ENCODE data around the gene B3GNT9.

B3GNT9 gene

DNA sequence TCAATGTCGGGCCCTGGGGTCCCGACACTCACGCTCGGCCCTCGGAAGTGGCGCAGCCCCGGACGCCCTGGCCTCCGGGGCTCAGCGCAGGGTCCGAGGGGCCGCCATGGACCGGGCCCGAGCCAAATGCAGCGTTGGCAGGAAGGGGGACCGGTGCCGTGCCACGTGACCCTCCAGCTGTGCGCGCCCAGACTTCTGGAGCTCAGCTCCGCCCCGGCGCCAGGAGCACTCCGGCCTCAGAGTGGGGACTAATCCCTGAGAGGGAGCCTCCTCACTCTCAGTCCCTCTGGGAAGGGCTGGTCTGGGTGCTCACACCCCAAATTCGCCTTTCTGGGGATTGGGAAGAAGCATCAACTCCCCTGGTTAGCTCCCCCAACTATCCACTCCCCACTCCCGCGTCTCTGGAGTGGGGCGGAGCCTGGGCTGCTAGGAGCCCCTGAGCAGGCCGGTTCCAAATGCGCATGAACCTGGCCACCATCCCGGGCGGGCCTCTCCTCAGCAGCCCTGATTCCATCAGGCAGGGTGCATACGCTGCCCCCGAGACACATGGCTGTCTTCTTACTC lies at the start of gene B3GNT9:
Gene B3GNT9, minus strand, starts transcription at position 166 of the 564 bp plus-strand sequence. CDS start 513 bp downstream, outside the sequence.
- no peak for DNase-seq

- DNase-seq = no peak
Measured at GRCh38 chr16:67200491-67200890, 49.7 kb upstream of the B3GNT9 start.

DNA sequence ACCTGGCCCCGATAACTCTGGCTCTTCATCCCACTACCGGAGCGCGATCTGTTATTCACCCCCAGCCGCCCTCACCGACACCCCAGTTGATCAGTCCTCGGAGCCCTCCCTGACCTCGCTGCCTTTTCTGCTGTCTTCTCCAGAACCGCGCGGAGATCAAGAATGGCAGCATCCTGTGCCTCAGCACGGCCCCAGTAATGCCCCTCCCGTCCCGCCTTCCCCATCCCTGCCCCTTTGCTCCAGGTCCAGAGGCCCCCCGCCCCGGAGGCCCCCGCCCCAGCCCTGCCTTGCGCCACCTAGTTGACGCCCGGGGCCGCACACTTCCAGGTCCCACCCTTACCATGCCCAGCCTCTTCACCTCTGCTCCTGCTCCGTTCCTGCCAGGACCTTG lies 49.0 kb upstream of the B3GNT9 start:
- DNase-seq = no peak

DNA sequence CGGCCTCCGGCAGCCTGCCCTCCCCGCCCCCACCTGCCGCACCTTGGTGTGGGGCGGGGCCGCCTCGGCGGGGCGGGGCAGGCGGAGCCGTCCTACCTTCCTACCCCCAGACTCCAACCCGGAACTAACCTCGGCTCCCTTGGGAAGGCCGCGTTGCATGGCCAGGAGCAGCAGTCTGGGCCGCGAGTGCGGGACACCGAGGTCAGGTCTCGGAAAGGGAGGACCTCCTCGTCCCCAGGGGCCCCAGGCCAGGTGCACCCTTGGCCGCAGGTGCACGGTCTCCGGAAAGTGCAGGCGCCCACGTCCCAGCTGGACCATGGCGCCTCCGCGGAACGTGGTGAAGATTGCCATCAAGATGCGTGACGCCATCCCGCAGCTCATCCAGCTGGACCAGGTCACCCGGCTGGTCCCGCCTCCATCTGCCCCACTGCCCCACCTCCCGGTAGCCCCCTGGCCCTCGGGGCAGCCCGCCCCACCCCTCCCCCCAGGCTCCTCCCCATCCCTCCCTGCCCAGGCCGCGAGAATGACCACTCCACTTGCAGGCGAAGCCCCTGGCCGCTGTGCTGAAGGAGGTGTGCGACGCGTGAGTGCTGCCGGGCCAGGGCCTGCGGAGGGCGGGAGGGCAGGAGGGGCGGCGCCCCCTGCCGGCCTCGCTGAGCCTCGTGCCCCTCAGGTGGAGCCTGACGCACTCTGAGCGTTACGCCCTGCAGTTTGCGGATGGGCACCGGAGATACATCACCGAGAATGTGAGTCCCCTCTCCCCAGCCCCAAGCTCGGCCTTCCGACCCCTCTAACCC lies 48.4 kb upstream of the B3GNT9 start, which contains the start of gene ELMO3:
Gene ELMO3, plus strand, starts transcription at position 121 of the 797 bp plus-strand sequence. Its CDS starts 196 bp downstream, at position 317.
- no peak for DNase-seq

GRCh38 chr16:67198238-67198734 lies 47.5 kb upstream of the B3GNT9 start:
- DNase-seq = no peak

DNA sequence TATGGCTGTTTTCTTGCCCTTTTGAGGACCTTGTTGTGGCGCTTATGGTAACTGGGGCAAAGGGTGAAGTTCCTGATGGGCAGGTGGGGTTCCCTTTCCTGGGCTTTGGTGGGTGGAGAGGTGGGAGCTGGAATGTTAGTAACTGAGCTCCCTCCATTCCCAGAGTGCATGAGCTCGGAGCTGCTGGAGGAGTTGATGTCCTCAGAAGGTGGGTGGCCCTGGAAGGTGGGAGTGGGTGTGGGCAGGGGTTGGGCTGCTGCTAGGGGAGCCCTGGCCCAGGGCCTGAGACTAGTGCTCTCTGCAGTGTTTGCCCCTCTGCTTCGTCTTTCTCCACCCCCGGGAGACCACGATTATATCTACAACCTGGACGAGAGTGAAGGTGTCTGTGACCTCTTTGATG lies 46.9 kb upstream of the B3GNT9 start:
- DNase-seq = no peak

- no peak for DNase-seq
Measured at GRCh38 chr16:67196881-67197280, 46.1 kb upstream of the B3GNT9 start.

- no peak for DNase-seq
Measured at GRCh38 chr16:67195676-67196075, 44.9 kb upstream of the B3GNT9 start.

- no peak for DNase-seq
Measured at GRCh38 chr16:67194260-67194659, 43.5 kb upstream of the B3GNT9 start.

DNA sequence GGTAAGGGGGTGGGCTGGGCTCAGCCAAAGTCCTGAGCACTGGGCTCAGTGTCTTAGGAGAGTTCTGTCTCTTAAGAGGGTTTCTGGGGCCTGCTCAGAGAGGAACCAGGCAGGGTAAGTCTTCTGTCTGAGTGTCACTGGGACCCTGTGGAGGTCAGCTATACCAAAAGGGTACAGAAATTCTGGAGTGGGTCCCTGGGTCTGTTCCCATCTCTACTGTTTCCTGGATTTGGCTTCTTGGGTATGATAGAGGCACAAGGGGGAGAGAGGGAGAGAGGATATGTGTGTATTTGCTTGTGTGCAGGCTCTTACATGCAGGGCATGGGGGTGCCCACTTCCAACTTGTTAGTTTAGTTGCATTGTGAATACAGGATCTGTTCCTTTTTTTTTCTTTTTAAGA lies 42.7 kb upstream of the B3GNT9 start:
- no peak for DNase-seq

- DNase-seq = no peak
Measured at GRCh38 chr16:67192781-67193361, 42.1 kb upstream of the B3GNT9 start.

DNA sequence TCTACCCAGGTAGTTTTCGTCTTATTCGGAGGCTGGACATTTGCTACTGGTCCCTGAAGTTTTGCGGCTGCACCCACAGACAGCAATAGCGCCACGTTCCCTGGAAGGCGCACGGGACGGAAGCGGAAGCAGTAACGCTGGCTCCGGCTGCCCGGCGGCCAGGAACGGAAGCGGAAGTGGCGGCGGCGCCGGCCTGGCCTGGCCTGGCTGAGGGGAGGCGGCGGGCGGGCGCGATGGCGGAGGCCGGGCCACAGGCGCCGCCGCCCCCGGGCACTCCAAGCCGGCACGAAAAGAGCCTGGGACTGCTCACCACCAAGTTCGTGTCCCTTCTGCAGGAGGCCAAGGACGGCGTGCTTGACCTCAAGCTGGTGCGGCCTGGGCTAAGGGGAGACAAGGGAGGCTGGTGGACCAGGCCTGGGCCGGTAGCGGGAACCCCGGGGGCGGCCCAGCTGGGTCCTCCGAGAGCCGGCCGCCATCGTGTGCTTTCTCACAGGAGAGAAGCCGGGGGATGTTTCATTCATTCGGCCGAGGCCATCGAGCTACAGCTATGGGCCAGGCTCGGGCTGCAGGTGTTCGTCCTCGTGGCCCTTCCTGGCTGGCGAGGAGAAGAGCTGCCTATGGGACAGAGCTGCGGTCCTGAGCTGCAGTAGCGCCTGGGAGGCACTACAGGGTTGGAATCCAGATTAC lies 41.3 kb upstream of the B3GNT9 start, which contains the start of gene E2F4:
Gene E2F4, plus strand, starts transcription at position 161 of the 687 bp plus-strand sequence. Its CDS starts 73 bp downstream, at position 234.
- no peak for DNase-seq

- no peak for DNase-seq
Measured at GRCh38 chr16:67191411-67191994, 40.7 kb upstream of the B3GNT9 start.

GRCh38 chr16:67190448-67191399 lies 39.9 kb upstream of the B3GNT9 start:
- no peak for DNase-seq

- DNase-seq = no peak
Measured at GRCh38 chr16:67190041-67190440, 39.2 kb upstream of the B3GNT9 start, which contains the start of gene EXOC3L1. Gene EXOC3L1, minus strand, starts transcription at chr16:67190136. Its CDS starts 460 bp downstream, at chr16:67189676.

GRCh38 chr16:67188798-67189197 lies 38.0 kb upstream of the B3GNT9 start:
- DNase-seq = no peak

DNA sequence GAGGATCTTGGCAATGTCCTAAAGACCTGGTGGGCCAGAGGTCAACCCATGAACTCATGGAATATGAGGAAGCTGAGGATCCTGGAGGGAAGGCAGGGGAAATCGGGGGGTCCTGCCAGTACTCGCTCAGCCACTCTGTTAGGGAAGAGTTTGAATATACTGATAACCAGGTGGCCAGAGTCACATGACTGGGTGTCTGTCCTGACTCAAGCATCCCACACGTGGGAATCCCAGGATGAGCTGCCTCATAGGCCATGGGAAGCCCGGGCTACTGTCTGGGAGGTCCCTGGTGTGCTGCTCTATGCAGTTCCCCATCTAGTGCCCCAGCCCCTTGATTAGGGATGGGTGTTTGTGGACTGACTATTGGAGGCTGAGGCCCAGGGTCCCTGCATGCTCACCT lies 37.5 kb upstream of the B3GNT9 start:
- DNase-seq = no peak

- no peak for DNase-seq
Measured at GRCh38 chr16:67187175-67187890, 36.5 kb upstream of the B3GNT9 start.

- no peak for DNase-seq
Measured at GRCh38 chr16:67186550-67186950, 35.8 kb upstream of the B3GNT9 start.

DNA sequence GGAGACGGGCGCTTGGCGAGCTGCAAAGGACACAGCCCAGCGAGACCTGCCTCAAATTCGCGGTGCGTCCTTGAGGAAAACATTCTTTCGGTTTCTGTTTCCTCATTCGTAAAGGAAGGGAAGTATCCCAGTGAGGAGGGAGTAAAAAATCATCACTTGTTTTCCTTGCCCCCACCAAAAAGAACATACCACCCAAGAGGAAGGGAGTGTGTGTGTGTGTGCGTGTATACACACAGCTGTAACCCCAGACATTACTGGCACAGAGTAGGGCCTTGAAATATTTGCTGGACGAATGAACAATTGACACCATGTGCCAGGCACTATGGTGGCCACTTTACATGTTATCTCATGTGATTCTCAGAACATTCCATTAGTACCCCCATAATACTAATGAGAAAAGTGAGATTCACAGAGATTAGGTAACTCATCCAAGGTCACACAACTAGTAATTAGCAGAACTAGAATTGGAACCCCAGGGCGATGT lies 34.9 kb upstream of the B3GNT9 start:
- no peak for DNase-seq

Measured in cortex of kidney (tissue), 1 donor.